DND-41 (cell line): ENCODE data around the gene PADI3.

ENCODE experiments used
- ATAC-seq: fragments of 200-7000 bp; cut with Tn5 transposase; 3 replicates; pipeline ENCODE4 v1.9.1; 2021; ENCODE audit warnings: low read depth; ENCODE audit not compliant: insufficient read depth
- DNase-seq: peaks from one replicate; pipeline ENCODE4 v3.0.0-alpha.2; 2020
- H2AFZ ChIP-seq: 2 replicates; pipeline ENCODE4 v1.6.0; 2012; ENCODE audit warnings: low read depth, low read length
- H3K27ac ChIP-seq: 2 replicates; pipeline ENCODE4 v1.5.1; 2012; ENCODE audit warnings: low read length, inconsistent platforms
- H3K27me3 ChIP-seq: fragments of 200-600 bp; sonication (generic); 2 replicates; pipeline ENCODE4 v1.6.0; 2012; ENCODE audit warnings: low read length, mild to moderate bottlenecking, inconsistent platforms; ENCODE audit not compliant: insufficient read depth, poor library complexity
- H3K36me3 ChIP-seq: 2 replicates; pipeline ENCODE4 v1.5.1; 2012; ENCODE audit warnings: low read length, inconsistent platforms; ENCODE audit not compliant: insufficient read depth
- H3K4me1 ChIP-seq: 2 replicates; pipeline ENCODE4 v1.5.1; 2012; ENCODE audit warnings: mild to moderate bottlenecking, low read length; ENCODE audit not compliant: insufficient read depth
- H3K4me2 ChIP-seq: 2 replicates; pipeline ENCODE4 v1.6.0; 2012; ENCODE audit warnings: mild to moderate bottlenecking, moderate library complexity, low read length, inconsistent platforms; ENCODE audit not compliant: insufficient read depth
- H3K4me3 ChIP-seq, 2 experiments: fragments of 200-600 bp in 1 of 2; shearing (Covaris generic) in 1 of 2; 2 replicates each; pipeline ENCODE4 v1.5.1; 2012 to 2016; ENCODE audit warnings: inconsistent platforms in 2 of 2, low read length in 2 of 2, mild to moderate bottlenecking in 2 of 2, low read depth in 1 of 2, moderate library complexity in 1 of 2
- H3K79me2 ChIP-seq: 2 replicates; pipeline ENCODE4 v1.6.0; 2012; ENCODE audit warnings: low read length, inconsistent platforms; ENCODE audit not compliant: insufficient read depth
- H3K9ac ChIP-seq: 2 replicates; pipeline ENCODE4 v1.6.0; 2012; ENCODE audit warnings: low read depth, mild to moderate bottlenecking, inconsistent platforms, low read length, moderate library complexity
- H3K9me3 ChIP-seq: 2 replicates; pipeline ENCODE4 v1.5.1; 2012; ENCODE audit warnings: low read length, moderate library complexity, mild to moderate bottlenecking, inconsistent platforms; ENCODE audit not compliant: insufficient read depth, severe bottlenecking
- H4K20me1 ChIP-seq: 2 replicates; pipeline ENCODE4 v1.6.0; 2012; ENCODE audit warnings: low read length; ENCODE audit not compliant: insufficient read depth
- CTCF ChIP-seq: IDR thresholded peaks from 2 replicates; pipeline ENCODE4 v1.5.1; 2012; ENCODE audit warnings: borderline replicate concordance, low read length, moderate library complexity, mild to moderate bottlenecking; ENCODE audit not compliant: poor library complexity, severe bottlenecking; ENCODE audit errors: extremely low read depth
- EZH2 ChIP-seq: IDR thresholded peaks from 3 replicates; pipeline ENCODE4 v1.6.1; 2012; ENCODE audit warnings: borderline replicate concordance, low read depth, mild to moderate bottlenecking, moderate library complexity, low read length, inconsistent platforms; ENCODE audit not compliant: severe bottlenecking

The PADI3 gene

DNA sequence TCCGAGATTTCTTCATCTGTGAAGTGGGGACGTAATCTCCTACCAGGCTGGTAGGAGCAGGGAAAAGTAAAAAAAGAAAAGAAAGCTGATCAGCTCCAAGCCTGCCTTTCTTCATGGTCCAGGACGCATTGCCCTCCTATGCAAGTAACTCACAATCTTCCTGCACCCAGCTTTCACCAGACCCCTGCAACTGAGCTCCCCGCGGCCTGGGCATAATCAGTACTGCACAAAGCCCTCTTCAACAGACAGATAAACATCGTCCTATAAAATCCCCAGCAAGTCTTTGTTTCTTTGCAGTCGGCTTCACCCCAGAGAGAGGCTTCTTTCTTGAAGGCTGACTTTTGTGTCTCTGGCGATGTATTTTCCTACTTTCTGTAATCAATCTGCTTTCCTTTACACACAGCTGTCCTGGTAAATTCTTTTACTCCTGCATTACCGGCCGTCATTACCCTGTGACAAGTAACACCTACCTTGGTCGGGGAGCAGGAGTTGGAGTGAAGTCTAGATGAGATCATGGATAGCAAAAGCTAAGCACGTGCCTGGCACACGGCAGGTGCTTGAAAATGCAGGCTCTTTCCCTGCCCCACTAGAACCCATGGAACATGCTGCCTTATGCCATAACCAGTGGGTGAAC is 35.6 kb upstream of the PADI3 start:
- Histone ChIP-seq H3K9ac (no peak overlapping the region), H4K20me1 (peaks cover 29% of the 10 kb centered on the region)

DNA sequence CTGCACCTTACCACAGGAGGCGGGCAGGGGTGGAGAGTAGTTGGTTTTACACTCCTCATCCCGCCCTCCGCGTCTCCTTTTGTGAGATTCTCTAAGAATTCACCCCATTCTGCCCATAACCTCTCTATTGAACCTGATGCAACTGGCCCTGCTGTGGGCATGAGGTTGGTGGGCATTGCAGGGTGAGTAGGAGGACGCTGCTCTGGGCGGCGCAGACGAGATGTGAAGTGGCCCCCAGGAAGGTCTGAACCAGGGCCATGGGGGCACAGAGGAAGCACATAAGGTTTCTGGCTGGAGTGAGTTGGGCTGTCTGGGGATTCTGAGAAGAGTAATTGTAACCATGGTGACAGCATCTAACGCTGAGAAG is 35.1 kb upstream of the PADI3 start:
- no peaks in the 10 kb centered on the region for H3K36me3 ChIP-seq
- H4K20me1 ChIP-seq: peaks cover 25% of the 10 kb centered on the region
- no peak for DNase-seq
- H2AFZ ChIP-seq: no peak overlapping the region
- H3K4me1 ChIP-seq: peaks cover 15% of the 10 kb centered on the region
- H3K79me2 ChIP-seq: no peaks in the 10 kb centered on the region
- TF ChIP-seq CTCF (no peak), EZH2 (no peak)
- peaks cover 43% of the 10 kb centered on the region for H3K27me3 ChIP-seq
- no peak overlapping the region for H3K9ac ChIP-seq
- H3K9me3 ChIP-seq: no peaks in the 10 kb centered on the region
- no peak for ATAC-seq
- no peak overlapping the region for H3K4me2 ChIP-seq
- H3K27ac ChIP-seq: no peak overlapping the region
- H3K4me3 ChIP-seq: no peak overlapping the region

More for the DNA sequence above, 35.6 kb upstream of the PADI3 start:
- Histone ChIP-seq H3K27ac (no peak overlapping the region), H3K79me2 (no peaks in the 10 kb centered on the region), H3K27me3 (peaks cover 44% of the 10 kb centered on the region), H2AFZ (no peak overlapping the region), H3K4me2 (no peak overlapping the region), H3K9me3 (no peaks in the 10 kb centered on the region), H3K36me3 (no peaks in the 10 kb centered on the region), H3K4me1 (peaks cover 15% of the 10 kb centered on the region), H3K4me3 (no peak overlapping the region)
- ATAC-seq: no peak
- TF ChIP-seq EZH2 (peak; percentile 40), CTCF (no peak)
- DNase-seq: no peak

DNA sequence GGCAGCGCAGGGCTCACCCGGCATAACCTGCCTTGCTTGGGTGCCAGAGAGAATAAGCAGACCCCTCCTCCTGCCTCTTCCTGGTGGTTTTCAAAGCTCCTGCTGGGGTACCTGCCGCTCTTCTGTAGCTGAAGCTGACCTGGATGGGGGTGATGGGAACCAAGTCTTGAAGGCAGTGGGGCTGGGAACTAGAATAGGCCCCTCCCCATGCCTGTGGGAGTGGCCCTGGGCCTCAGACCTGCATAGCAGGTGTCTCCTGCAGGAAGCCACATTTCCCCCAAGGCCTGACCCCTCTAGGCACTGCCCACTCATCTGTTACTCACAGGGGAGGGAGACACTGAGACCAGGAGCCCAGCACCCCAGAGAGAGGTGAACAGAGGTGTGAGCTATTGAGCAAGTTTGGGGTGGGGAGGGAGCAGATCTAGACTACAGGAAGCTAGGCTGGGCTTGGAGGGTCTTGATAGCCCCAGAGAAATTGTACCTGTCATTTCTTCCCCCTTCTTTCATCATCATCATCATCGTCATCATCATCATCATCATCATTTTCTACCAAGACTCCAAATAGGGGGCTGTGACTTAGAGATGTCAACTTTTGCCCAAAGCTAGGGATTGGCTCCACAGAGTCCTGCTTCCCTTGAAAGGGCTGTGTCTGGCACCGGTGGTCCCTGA is 33.9 kb upstream of the PADI3 start:
- Histone ChIP-seq H2AFZ (no peak overlapping the region), H3K4me2 (no peak overlapping the region), H3K79me2 (no peaks in the 10 kb centered on the region), H3K27ac (no peak overlapping the region), H3K9me3 (no peaks in the 10 kb centered on the region), H3K9ac (no peak overlapping the region), H3K4me1 (peaks cover 15% of the 10 kb centered on the region), H3K36me3 (no peaks in the 10 kb centered on the region), H3K27me3 (peaks cover 38% of the 10 kb centered on the region), H3K4me3 (no peak overlapping the region), H4K20me1 (peaks cover 31% of the 10 kb centered on the region)
- TF ChIP-seq EZH2: no peak
- no peak for TF ChIP-seq CTCF
- ATAC-seq (no peak), DNase-seq (no peak)
